Activated CD4-positive, alpha-beta T cell treated with anti-CD3 and anti-CD28 coated beads, Interleukin-2, amount 10 ng/mL, durations not matched to agents 24 days and 14 days (primary cell): ENCODE data around the gene HDAC7. TPM values are rescaled to one million over a fixed set of nuclear protein-coding genes. Genes with fewer than 3 reads are reported as not detected.

Experiments
- DNase-seq: peaks from one replicate; pipeline ENCODE4 v3.0.0; 2022
- H3K27ac Mint-ChIP-seq: one replicate; pipeline ENCODE4 v1.8.0; 2022; ENCODE audit warnings: mild to moderate bottlenecking, mixed read lengths
- H3K27me3 Mint-ChIP-seq: one replicate; pipeline ENCODE4 v1.8.0; 2022; ENCODE audit warnings: mixed read lengths
- H3K36me3 Mint-ChIP-seq: one replicate; pipeline ENCODE4 v1.8.0; 2022; ENCODE audit warnings: low read depth, mild to moderate bottlenecking, mixed read lengths
- H3K4me1 Mint-ChIP-seq: one replicate; pipeline ENCODE4 v1.8.0; 2021; ENCODE audit warnings: mixed read lengths
- H3K4me3 Mint-ChIP-seq: one replicate; pipeline ENCODE4 v1.8.0; 2022; ENCODE audit warnings: mild to moderate bottlenecking, moderate library complexity, mixed read lengths
- H3K9me3 Mint-ChIP-seq: one replicate; pipeline ENCODE4 v1.8.0; 2021; ENCODE audit warnings: mixed read lengths
- intact Hi-C: fragments of 100-400 bp; cut with micrococcal nuclease; formaldehyde crosslinking; loops from one replicate; pipeline ENCODE4 v1.15.1; 2023
- total RNA-seq: library from RNA; stranded (reverse); gene quantifications from 2 replicates; pipeline ENCODE4 v1.2.3, GENCODE V29; 2022

HDAC7 gene
- 405 and 419 TPM in 2 replicates for total RNA-seq

DNA sequence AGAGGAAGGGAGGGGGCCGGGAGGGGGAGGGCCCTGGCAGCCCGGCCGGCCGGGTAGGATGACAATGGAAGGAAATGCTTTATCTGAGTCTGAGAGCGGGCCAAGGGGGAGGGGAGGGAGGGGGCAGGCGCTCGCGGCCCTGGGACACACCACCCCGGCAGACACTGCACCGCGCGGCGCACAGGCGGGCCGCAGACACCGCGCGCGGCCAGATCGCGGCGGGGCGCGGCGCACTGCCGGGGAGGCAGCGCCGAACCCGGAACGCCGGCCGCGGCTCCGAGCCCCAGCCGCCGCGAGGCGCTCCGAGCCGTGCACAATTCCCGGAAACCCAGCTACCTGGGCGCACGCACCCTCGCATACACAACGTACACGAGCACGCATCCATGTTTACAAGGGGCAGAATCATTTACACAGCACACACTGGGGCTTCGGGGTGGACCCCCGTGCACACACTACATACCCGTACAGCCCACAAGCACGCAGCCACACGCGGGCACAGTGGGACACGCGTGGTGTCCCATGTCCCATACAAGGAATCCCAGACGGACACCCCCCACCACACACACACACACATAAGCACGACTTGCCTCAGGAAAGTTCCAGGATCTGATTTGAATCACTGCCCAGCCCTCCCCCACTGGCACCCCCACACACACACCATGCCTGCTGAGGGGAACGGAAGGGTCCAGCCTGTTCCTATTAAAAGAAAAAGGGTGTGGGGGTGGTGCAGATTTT, at the start of gene HDAC7:
HDAC7 (minus strand) TSS at position 8 of the 735 bp plus-strand sequence. CDS start 118 bp downstream, outside the sequence.
- Mint-ChIP-seq H3K27me3 (no peaks in the 10 kb centered on the region), H3K4me3 (peak within 1 kb of the TSS; percentile 88), H3K27ac (peak within 1 kb of the TSS; percentile 99), H3K4me1 (peaks cover 64% of the 10 kb centered on the region), H3K36me3 (peaks cover 39% of the 10 kb centered on the region), H3K9me3 (peaks cover 4% of the 10 kb centered on the region)
- intact Hi-C loops, result loop anchor here (1.0 to 10.0 kb wide), 3 partner anchors 12 to 1605 kb away; no protein-coding TSS in a partner anchor
- peak; percentile 89 for DNase-seq

GRCh38 chr12:47868552-47869031, 48.9 kb upstream of the HDAC7 start:
- no peaks in the 10 kb centered on the region for H3K9me3 Mint-ChIP-seq
- peaks cover 91% of the 10 kb centered on the region for H3K36me3 Mint-ChIP-seq
- no peaks in the 10 kb centered on the region for H3K27me3 Mint-ChIP-seq
- H3K4me1 Mint-ChIP-seq, result peaks cover 80% of the 10 kb centered on the region
- intact Hi-C loops, result no loop called here
- no peak for DNase-seq
- H3K4me3 Mint-ChIP-seq, result peak overlapping the region; percentile 51
- peak overlapping the region; percentile 93 for H3K27ac Mint-ChIP-seq

DNA sequence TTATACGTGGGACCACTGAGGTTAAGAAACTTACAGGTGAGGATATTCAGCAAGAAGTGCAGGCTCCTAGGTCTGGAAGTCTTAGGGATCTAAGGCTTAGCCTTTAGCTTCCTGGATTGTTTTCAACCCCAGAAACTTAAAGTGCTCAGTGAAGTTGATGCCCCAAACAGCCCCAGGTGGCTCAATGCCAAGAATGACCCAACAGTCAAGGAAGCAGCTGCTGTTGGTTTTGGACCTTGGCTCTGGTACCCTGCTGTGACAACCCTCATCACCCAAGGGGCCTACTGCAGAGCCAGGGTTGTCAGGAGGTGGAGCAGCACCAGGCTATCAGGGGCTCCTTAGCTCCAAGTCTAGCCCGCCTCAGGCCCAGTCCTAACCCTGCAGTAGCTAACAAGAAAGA, 48.3 kb upstream of the HDAC7 start:
- Mint-ChIP-seq H3K4me3 (peak overlapping the region; percentile 64), H3K27ac (peak overlapping the region; percentile 93), H3K4me1 (peaks cover 79% of the 10 kb centered on the region), H3K36me3 (peaks cover 90% of the 10 kb centered on the region), H3K9me3 (no peaks in the 10 kb centered on the region), H3K27me3 (no peaks in the 10 kb centered on the region)
- intact Hi-C loops, result no loop called here
- DNase-seq, result no peak

- Mint-ChIP-seq H3K4me3 (peak overlapping the region; percentile 64), H3K9me3 (no peaks in the 10 kb centered on the region), H3K4me1 (peaks cover 79% of the 10 kb centered on the region), H3K36me3 (peaks cover 90% of the 10 kb centered on the region), H3K27ac (peak overlapping the region; percentile 93), H3K27me3 (no peaks in the 10 kb centered on the region)
- peak; percentile 84 for DNase-seq
- intact Hi-C loops, result loop anchor here (1.0 kb wide), 2 partner anchors 18 to 37 kb away; partner anchors contain the start of gene VDR
These were observed 47.8 kb upstream of the HDAC7 start for GRCh38 chr12:47867495-47867941.

- Mint-ChIP-seq H3K36me3 (peaks cover 86% of the 10 kb centered on the region), H3K9me3 (no peaks in the 10 kb centered on the region), H3K27ac (peak overlapping the region; percentile 92), H3K27me3 (no peaks in the 10 kb centered on the region), H3K4me3 (no peak overlapping the region), H3K4me1 (peaks cover 74% of the 10 kb centered on the region)
- intact Hi-C loops, result no loop called here
- DNase-seq, result no peak
These were observed 45.0 kb upstream of the HDAC7 start for GRCh38 chr12:47864646-47865235.

GRCh38 chr12:47863985-47864384, 44.3 kb upstream of the HDAC7 start:
- no peak for DNase-seq
- Mint-ChIP-seq H3K27me3 (no peaks in the 10 kb centered on the region), H3K27ac (peak overlapping the region; percentile 92), H3K36me3 (peaks cover 87% of the 10 kb centered on the region), H3K4me1 (peaks cover 76% of the 10 kb centered on the region), H3K9me3 (no peaks in the 10 kb centered on the region), H3K4me3 (peak overlapping the region; percentile 15)
- intact Hi-C loops, result no loop called here

DNA sequence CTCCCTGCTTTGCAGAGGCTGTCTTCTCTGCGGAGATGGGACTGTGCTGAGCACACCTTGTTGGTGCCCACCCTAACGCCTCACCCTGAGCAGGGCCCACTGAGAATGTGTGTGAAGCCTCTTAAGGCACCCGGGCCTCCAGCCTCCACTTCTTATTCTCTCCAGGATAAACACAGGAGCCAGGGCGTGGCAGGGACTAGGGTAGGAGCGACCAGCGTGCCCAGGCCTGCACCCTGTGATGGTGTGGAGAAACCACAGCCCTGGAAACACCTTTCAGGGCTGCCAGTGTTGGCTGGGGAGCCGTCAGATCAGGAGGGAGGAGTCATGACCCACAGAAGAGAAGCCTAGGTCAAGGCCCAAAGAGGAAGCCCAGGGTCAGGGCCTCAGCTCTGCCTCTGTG, 43.8 kb upstream of the HDAC7 start:
- no peak for DNase-seq
- intact Hi-C loops, result no loop called here
- peaks cover 86% of the 10 kb centered on the region for H3K36me3 Mint-ChIP-seq
- peaks cover 76% of the 10 kb centered on the region for H3K4me1 Mint-ChIP-seq
- no peaks in the 10 kb centered on the region for H3K27me3 Mint-ChIP-seq
- H3K9me3 Mint-ChIP-seq, result no peaks in the 10 kb centered on the region
- no peak overlapping the region for H3K4me3 Mint-ChIP-seq
- H3K27ac Mint-ChIP-seq, result peak overlapping the region; percentile 92

GRCh38 chr12:47862881-47863280, 43.2 kb upstream of the HDAC7 start:
- intact Hi-C loops, result no loop called here
- H3K4me3 Mint-ChIP-seq, result no peak overlapping the region
- no peaks in the 10 kb centered on the region for H3K9me3 Mint-ChIP-seq
- peaks cover 87% of the 10 kb centered on the region for H3K36me3 Mint-ChIP-seq
- no peak for DNase-seq
- peak overlapping the region; percentile 92 for H3K27ac Mint-ChIP-seq
- no peaks in the 10 kb centered on the region for H3K27me3 Mint-ChIP-seq
- peaks cover 74% of the 10 kb centered on the region for H3K4me1 Mint-ChIP-seq

- intact Hi-C loops, result no loop called here
- no peaks in the 10 kb centered on the region for H3K27me3 Mint-ChIP-seq
- no peak for DNase-seq
- peaks cover 87% of the 10 kb centered on the region for H3K36me3 Mint-ChIP-seq
- H3K4me3 Mint-ChIP-seq, result no peak overlapping the region
- H3K9me3 Mint-ChIP-seq, result no peaks in the 10 kb centered on the region
- peak overlapping the region; percentile 92 for H3K27ac Mint-ChIP-seq
- peaks cover 72% of the 10 kb centered on the region for H3K4me1 Mint-ChIP-seq
These were observed 42.6 kb upstream of the HDAC7 start for GRCh38 chr12:47862167-47862750.

DNA sequence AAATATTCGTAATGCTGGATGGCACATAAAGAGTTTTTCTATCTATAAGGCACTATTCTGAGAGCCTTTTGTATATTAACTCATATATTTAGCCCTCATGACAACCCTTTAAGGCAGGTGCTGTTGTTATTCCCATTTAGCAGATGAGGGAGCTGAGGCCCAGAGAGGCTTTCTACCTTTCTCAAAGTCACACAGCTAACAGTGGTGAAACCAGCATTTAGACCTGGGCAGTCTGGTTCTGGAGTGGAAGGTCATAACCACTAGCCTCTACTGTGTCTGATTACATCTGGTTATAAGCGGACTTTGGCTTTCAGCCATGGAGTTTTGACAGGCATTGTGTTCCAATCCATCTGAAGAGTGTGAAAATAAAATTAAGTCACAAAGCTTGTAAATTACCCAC, 41.2 kb upstream of the HDAC7 start:
- Mint-ChIP-seq H3K27ac (peak overlapping the region; percentile 92), H3K27me3 (no peaks in the 10 kb centered on the region), H3K36me3 (peaks cover 87% of the 10 kb centered on the region), H3K4me1 (peaks cover 65% of the 10 kb centered on the region), H3K9me3 (no peaks in the 10 kb centered on the region), H3K4me3 (peak overlapping the region; percentile 60)
- intact Hi-C loops, result loop anchor here (1.0 to 2.0 kb wide), 5 partner anchors 24 to 102 kb away; partner anchors contain the start of genes TMEM106C and VDR
- DNase-seq, result no peak

GRCh38 chr12:47860279-47860841, 40.7 kb upstream of the HDAC7 start:
- Mint-ChIP-seq H3K4me1 (peaks cover 64% of the 10 kb centered on the region), H3K27ac (peak overlapping the region; percentile 92), H3K36me3 (peaks cover 88% of the 10 kb centered on the region), H3K27me3 (no peaks in the 10 kb centered on the region), H3K4me3 (peak overlapping the region; percentile 60), H3K9me3 (no peaks in the 10 kb centered on the region)
- DNase-seq, result peak; percentile 67
- intact Hi-C loops, result loop anchor here (1.0 to 2.0 kb wide), 5 partner anchors 25 to 102 kb away; partner anchors contain the start of genes TMEM106C and VDR

- Mint-ChIP-seq H3K36me3 (peaks cover 77% of the 10 kb centered on the region), H3K4me1 (peaks cover 49% of the 10 kb centered on the region), H3K4me3 (no peak overlapping the region), H3K9me3 (no peaks in the 10 kb centered on the region), H3K27me3 (no peaks in the 10 kb centered on the region), H3K27ac (peak overlapping the region; percentile 92)
- no peak for DNase-seq
- intact Hi-C loops, result loop anchor here (1.0 kb wide), 1 partner anchor 91 kb away; no protein-coding TSS in a partner anchor
These were observed 39.0 kb upstream of the HDAC7 start for GRCh38 chr12:47858511-47859266.
